Keratinocyte (primary cell): Measurements from ENCODE around the gene IGSF9. TPM values are rescaled to one million over a fixed set of nuclear protein-coding genes. Genes with fewer than 3 reads are reported as not detected.

ENCODE experiments used
- DNase-seq: peaks from one replicate; pipeline ENCODE4 v3.0.0-alpha.2; 2011; ENCODE audit warnings: low read depth, missing footprints, low spot score
- FAIRE-seq: peaks from 2 replicates; lab custom pipeline; 2011; peaks lifted over from hg19 to GRCh38; lab: Jason Lieb, UNC
- H2AFZ ChIP-seq: 2 replicates; pipeline ENCODE4 v1.6.0; 2012; ENCODE audit warnings: low read length, control low read depth, inconsistent platforms; ENCODE audit not compliant: control insufficient read depth
- H3K27ac ChIP-seq: 2 replicates; pipeline ENCODE4 v1.5.1; 2011; ENCODE audit warnings: low read length; ENCODE audit not compliant: control insufficient read depth, insufficient read depth
- H3K27me3 ChIP-seq: 3 replicates; pipeline ENCODE4 v1.6.0; 2011; ENCODE audit warnings: low read length; ENCODE audit not compliant: control insufficient read depth, insufficient read depth; ENCODE audit errors: extremely low read depth
- H3K36me3 ChIP-seq, 2 experiments: 2 replicates in 1 of 2; 3 replicates in 1 of 2; pipeline ENCODE4 v1.5.1; 2011; ENCODE audit warnings: low read length in 2 of 2, mild to moderate bottlenecking in 1 of 2; ENCODE audit not compliant: control insufficient read depth in 2 of 2, insufficient read depth in 2 of 2; ENCODE audit errors: extremely low read depth in 1 of 2
- H3K4me1 ChIP-seq: 3 replicates; pipeline ENCODE4 v1.5.1; 2011; ENCODE audit warnings: low read length; ENCODE audit not compliant: control insufficient read depth, insufficient read depth; ENCODE audit errors: extremely low read depth
- H3K4me2 ChIP-seq: 3 replicates; pipeline ENCODE4 v1.6.0; 2011; ENCODE audit warnings: low read depth, low read length; ENCODE audit not compliant: control insufficient read depth, insufficient read depth; ENCODE audit errors: extremely low read depth
- H3K4me3 ChIP-seq, 3 experiments: fragments of 200-600 bp in 1 of 3; sonication (generic) in 1 of 3; 2 replicates in 2 of 3; 3 replicates in 1 of 3; pipeline ENCODE4 v1.5.1; 2011 to 2016; ENCODE audit warnings: low read length in 3 of 3, mild to moderate bottlenecking in 3 of 3, control low read depth in 2 of 3, inconsistent platforms in 1 of 3, low read depth in 1 of 3, mixed read lengths in 1 of 3, mixed run types in 1 of 3, moderate library complexity in 1 of 3; ENCODE audit not compliant: control insufficient read depth in 2 of 3, insufficient read depth in 2 of 3; ENCODE audit errors: extremely low read depth in 1 of 3
- H3K79me2 ChIP-seq: 2 replicates; pipeline ENCODE4 v1.6.0; 2012; ENCODE audit warnings: low read length; ENCODE audit not compliant: control insufficient read depth, insufficient read depth
- H3K9ac ChIP-seq: 3 replicates; pipeline ENCODE4 v1.6.0; 2011; ENCODE audit warnings: low read length; ENCODE audit not compliant: control insufficient read depth, insufficient read depth; ENCODE audit errors: extremely low read depth
- H3K9me1 ChIP-seq: 3 replicates; pipeline ENCODE4 v1.6.0; 2011; ENCODE audit warnings: low read length; ENCODE audit not compliant: control insufficient read depth, insufficient read depth; ENCODE audit errors: extremely low read depth
- H3K9me3 ChIP-seq: 2 replicates; pipeline ENCODE4 v1.5.1; 2012; ENCODE audit warnings: low read depth, low read length; ENCODE audit not compliant: control insufficient read depth
- H4K20me1 ChIP-seq: 3 replicates; pipeline ENCODE4 v1.6.0; 2011; ENCODE audit warnings: low read length; ENCODE audit not compliant: control insufficient read depth, insufficient read depth; ENCODE audit errors: extremely low read depth
- CTCF ChIP-seq, 3 experiments: IDR thresholded peaks in 1 of 3; conservative IDR thresholded peaks in 1 of 3; optimal IDR thresholded peaks in 1 of 3; 2 replicates in 2 of 3; 3 replicates in 1 of 3; pipeline versions ENCODE3 to v1.5.1; 2011; ENCODE audit warnings: low read length in 3 of 3, mild to moderate bottlenecking in 3 of 3, moderate library complexity in 2 of 3, control low read depth in 1 of 3, inconsistent platforms in 1 of 3; ENCODE audit not compliant: insufficient read depth in 2 of 3; ENCODE audit errors: extremely low read depth in 1 of 3
- EZH2 ChIP-seq: IDR thresholded peaks from one replicate; pipeline ENCODE4 v1.6.1; 2012; ENCODE audit warnings: inconsistent platforms, mild to moderate bottlenecking, low read length, moderate library complexity
- dilution Hi-C: fragments of 300-500 bp; cut with MboI; formaldehyde crosslinking; loops from one replicate; pipeline ENCODE4 v1.7.0; 2020; ENCODE audit warnings: low sequenced_read_pairs; ENCODE audit not compliant: extremely low pct_ligation_motif_present
- polyA plus RNA-seq, 5 experiments: library from polyadenylated mRNA; depleted of rRNA in 3 of 5; stranded (reverse) in 3 of 5; stranded (forward) in 1 of 5; unstranded in 1 of 5; fragments of >200 nt; gene quantifications; 1 replicate in 1 of 5; 2 replicates in 3 of 5; 3 replicates in 1 of 5; pipeline versions ENCODE4 v1.2.1 to v1.2.3, GENCODE V29; 2011 to 2012; ENCODE audit warnings: missing spikeins in 2 of 5, low read depth in 1 of 5, low replicate concordance in 1 of 5

The IGSF9 gene
- polyA plus RNA-seq, 1 donor (not counting 4 experiments of a cell fraction or from before 2014, with no cell fraction given) = 4.2 TPM

GRCh38 chr1:159988006-159988405, 42.6 kb upstream of the IGSF9 start:
- Histone ChIP-seq H2AFZ (no peak overlapping the region), H3K79me2 (no peaks in the 10 kb centered on the region), H3K4me2 (no peak overlapping the region), H3K36me3 (peaks cover 0 to 2% of the 10 kb centered on the region in 2 experiments), H4K20me1 (no peaks in the 10 kb centered on the region), H3K9ac (no peak overlapping the region), H3K9me3 (no peaks in the 10 kb centered on the region), H3K27me3 (no peaks in the 10 kb centered on the region), H3K4me3 (no peak overlapping the region), H3K27ac (no peak overlapping the region), H3K4me1 (peaks cover 4% of the 10 kb centered on the region), H3K9me1 (no peaks in the 10 kb centered on the region)
- FAIRE-seq = no peak
- DNase-seq = no peak
- dilution Hi-C loops = no loop called here
- TF ChIP-seq CTCF (optimal IDR thresholded peaks at IDR 0.05 in 1 of 3, IDR thresholded peaks at IDR 0.05 in 1 of 3, conservative IDR thresholded peaks at IDR 0.05 in 1 of 3; ENCODE audit: extremely low read depth in 1 of 3, insufficient read depth in 2 of 3, low read length in 3 of 3) (no peak), EZH2 (no peak)

- FAIRE-seq (no peak), DNase-seq (no peak)
- H3K4me3 ChIP-seq = no peak overlapping the region
- H3K27ac ChIP-seq = no peak overlapping the region
- dilution Hi-C loops = no loop called here
- no peaks in the 10 kb centered on the region for H3K79me2 ChIP-seq
- H3K9me3 ChIP-seq = no peaks in the 10 kb centered on the region
- H4K20me1 ChIP-seq = no peaks in the 10 kb centered on the region
- peaks cover 4% of the 10 kb centered on the region for H3K4me1 ChIP-seq
- no peak overlapping the region for H2AFZ ChIP-seq
- H3K9ac ChIP-seq = no peak overlapping the region
- H3K9me1 ChIP-seq = no peaks in the 10 kb centered on the region
- H3K4me2 ChIP-seq = no peak overlapping the region
- peaks cover under 1 to 2% of the 10 kb centered on the region in 2 experiments for H3K36me3 ChIP-seq
- no peaks in the 10 kb centered on the region for H3K27me3 ChIP-seq
- TF ChIP-seq CTCF (optimal IDR thresholded peaks at IDR 0.05 in 1 of 3, IDR thresholded peaks at IDR 0.05 in 1 of 3, conservative IDR thresholded peaks at IDR 0.05 in 1 of 3; ENCODE audit: extremely low read depth in 1 of 3, insufficient read depth in 2 of 3, low read length in 3 of 3) (no peak), EZH2 (no peak)
Observed at GRCh38 chr1:159987186-159987585, 41.8 kb upstream of the IGSF9 start.
